ENCODE measurements around the gene APH1B. TPM values are rescaled to one million over a fixed set of nuclear protein-coding genes. Genes with fewer than 3 reads are reported as not detected.

The APH1B gene
- total RNA-seq, 1 experiment from 2014 or later: 14.0 TPM

GRCh38 chr15:63244976-63245645 lies 32.3 kb upstream of the APH1B start:
- no peaks in the 10 kb centered on the region for H3K9me3 ChIP-seq (ENCODE audit: control insufficient read depth, insufficient read depth, low read depth, low read length)
- no TSS peak for BruUV-seq (replicated peaks)
- H3K27me3 ChIP-seq (ENCODE audit: control insufficient read depth, insufficient read depth, low read length): no peaks in the 10 kb centered on the region
- in situ Hi-C loops (cut with HindIII; ENCODE audit: low pct_unique_long_range_greater_than_20kb, low sequenced_read_pairs) (no loop called here), intact Hi-C loops (cut with micrococcal nuclease; ENCODE audit: unreplicated experiment) (no loop called here)
- TF ChIP-seq TCF7L2 (IDR thresholded peaks at IDR 0.05; ENCODE audit: low read depth, low read length) (no peak), REST (IDR thresholded peaks at IDR 0.05; ENCODE audit: insufficient read depth in 1 of 2, low read depth in 2 of 2, low read length in 1 of 2) (no peak), SIN3A (IDR thresholded peaks at IDR 0.05; ENCODE audit: borderline replicate concordance, insufficient read depth, low read depth, low read length) (no peak), POLR2AphosphoS5 (IDR thresholded peaks at IDR 0.05; ENCODE audit: low read depth, low read length) (no peak), CTCF (IDR thresholded peaks at IDR 0.05) (no peak)
- CTCF ChIA-PET: no interaction called here
- DNase-seq (ENCODE audit: low read depth, low spot score) (no peak), ATAC-seq (no peak)
- H3K4me3 ChIP-seq (ENCODE audit: low read depth in 2 of 2, low read length in 2 of 2): no peak overlapping the region
- H3K27ac ChIP-seq (ENCODE audit: low read length): no peak overlapping the region
- H3K36me3 ChIP-seq (ENCODE audit: control insufficient read depth, insufficient read depth, low read length): no peaks in the 10 kb centered on the region
- POLR2A ChIA-PET: no interaction called here
- H3K4me1 ChIP-seq (ENCODE audit: control insufficient read depth, insufficient read depth, low read length): no peaks in the 10 kb centered on the region

- ATAC-seq (no peak), DNase-seq (ENCODE audit: low read depth, low spot score) (no peak)
- TF ChIP-seq SIN3A (IDR thresholded peaks at IDR 0.05; ENCODE audit: borderline replicate concordance, insufficient read depth, low read depth, low read length): no peak
- TF ChIP-seq POLR2AphosphoS5 (IDR thresholded peaks at IDR 0.05; ENCODE audit: low read depth, low read length): no peak
- no peak for TF ChIP-seq CTCF (IDR thresholded peaks at IDR 0.05)
- TF ChIP-seq TCF7L2 (IDR thresholded peaks at IDR 0.05; ENCODE audit: low read depth, low read length): no peak
- no peak for TF ChIP-seq REST (IDR thresholded peaks at IDR 0.05; ENCODE audit: insufficient read depth in 1 of 2, low read depth in 2 of 2, low read length in 1 of 2)
- Histone ChIP-seq H3K27me3 (ENCODE audit: control insufficient read depth, insufficient read depth, low read length) (no peaks in the 10 kb centered on the region), H3K36me3 (ENCODE audit: control insufficient read depth, insufficient read depth, low read length) (no peaks in the 10 kb centered on the region), H3K9me3 (ENCODE audit: control insufficient read depth, insufficient read depth, low read depth, low read length) (no peaks in the 10 kb centered on the region), H3K4me1 (ENCODE audit: control insufficient read depth, insufficient read depth, low read length) (no peaks in the 10 kb centered on the region), H3K27ac (ENCODE audit: low read length) (no peak overlapping the region), H3K4me3 (ENCODE audit: low read depth in 2 of 2, low read length in 2 of 2) (no peak overlapping the region)
- no TSS peak for BruUV-seq (replicated peaks)
- CTCF ChIA-PET: no interaction called here
- in situ Hi-C loops (cut with HindIII; ENCODE audit: low pct_unique_long_range_greater_than_20kb, low sequenced_read_pairs): no loop called here
- intact Hi-C loops (cut with micrococcal nuclease; ENCODE audit: unreplicated experiment): no loop called here
- POLR2A ChIA-PET: no interaction called here
Observed at GRCh38 chr15:63246691-63247469, 30.5 kb upstream of the APH1B start.

All from Panc1 (cell line).